ENCODE data around the gene FOXP3.
"Not testable (repeated sequence)": the region's sequence is repeated elsewhere in the genome, so short reads cannot be mapped to it uniquely, and the experiment has no call there.

Gene FOXP3, protein sequence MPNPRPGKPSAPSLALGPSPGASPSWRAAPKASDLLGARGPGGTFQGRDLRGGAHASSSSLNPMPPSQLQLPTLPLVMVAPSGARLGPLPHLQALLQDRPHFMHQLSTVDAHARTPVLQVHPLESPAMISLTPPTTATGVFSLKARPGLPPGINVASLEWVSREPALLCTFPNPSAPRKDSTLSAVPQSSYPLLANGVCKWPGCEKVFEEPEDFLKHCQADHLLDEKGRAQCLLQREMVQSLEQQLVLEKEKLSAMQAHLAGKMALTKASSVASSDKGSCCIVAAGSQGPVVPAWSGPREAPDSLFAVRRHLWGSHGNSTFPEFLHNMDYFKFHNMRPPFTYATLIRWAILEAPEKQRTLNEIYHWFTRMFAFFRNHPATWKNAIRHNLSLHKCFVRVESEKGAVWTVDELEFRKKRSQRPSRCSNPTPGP

DNA sequence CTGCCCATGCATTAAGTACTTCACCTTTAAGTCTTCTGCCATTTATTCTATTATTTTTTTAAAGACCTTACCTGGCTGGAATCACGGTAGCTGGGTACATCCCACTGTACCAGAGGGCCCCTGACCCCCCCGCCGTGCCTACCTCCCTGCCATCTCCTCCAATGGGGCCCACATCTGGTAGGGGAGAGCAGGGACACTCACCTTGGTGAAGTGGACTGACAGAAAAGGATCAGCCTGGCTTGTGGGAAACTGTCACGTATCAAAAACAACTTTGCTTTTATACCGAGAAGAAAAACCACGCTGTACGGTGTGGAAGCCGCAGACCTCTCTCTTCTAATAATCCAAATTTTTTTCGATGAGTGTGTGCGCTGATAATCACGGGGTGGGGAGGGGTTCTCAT, at the start of gene FOXP3:
Gene FOXP3, minus strand, starts transcription at position 251 of the 400 bp plus-strand sequence. CDS start 6,205 bp downstream, outside the sequence.
- H3K4me1 ChIP-seq (ENCODE audit: control insufficient read depth, insufficient read depth, low read length) = peaks cover 7% of the 10 kb centered on the region
- no peak within 1 kb of the TSS for H3K4me3 ChIP-seq (ENCODE audit: low read length in 2 of 2)
- peaks cover 0 to 9% of the 10 kb centered on the region in 2 donors for H3K27me3 ChIP-seq (ENCODE audit: control insufficient read depth in 1 of 2, insufficient read depth in 2 of 2, low read length in 2 of 2)
- no peaks in the 10 kb centered on the region for H3K9me3 ChIP-seq (ENCODE audit: control insufficient read depth in 2 of 2, low read length in 2 of 2)
- H3K9ac ChIP-seq (ENCODE audit: low read length in 2 of 2) = no peak within 1 kb of the TSS
- no peaks in the 10 kb centered on the region for H3K36me3 ChIP-seq (ENCODE audit: control insufficient read depth in 2 of 2, insufficient read depth in 2 of 2, low read length in 2 of 2)
- no peak within 1 kb of the TSS for H3K27ac ChIP-seq (ENCODE audit: low read length)

DNA sequence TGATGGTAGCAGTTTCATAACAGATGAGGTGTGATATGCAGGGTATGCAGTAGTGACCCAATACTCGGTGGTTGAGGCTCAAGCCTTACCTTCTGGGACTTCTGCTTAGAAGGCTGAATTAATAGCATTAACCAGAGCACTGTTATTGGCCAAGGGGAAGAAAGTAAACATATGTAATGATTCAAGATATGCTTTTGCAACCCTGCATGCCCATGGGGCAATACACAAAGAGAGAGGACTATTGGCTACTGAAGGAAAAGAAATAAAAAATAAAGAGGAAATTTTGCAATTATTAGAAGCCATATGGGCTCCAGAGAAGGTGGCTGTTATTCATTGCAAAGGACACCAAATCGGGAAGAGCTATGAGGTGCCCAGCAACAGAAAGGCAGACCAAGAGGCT, 47.7 kb upstream of the FOXP3 start:
- no peak overlapping the region for H3K9ac ChIP-seq (ENCODE audit: low read length in 2 of 2)
- H3K4me3 ChIP-seq (ENCODE audit: low read length in 2 of 2) = no peak overlapping the region
- H3K27ac ChIP-seq (ENCODE audit: low read length) = no peak overlapping the region
- H3K27me3 ChIP-seq (ENCODE audit: control insufficient read depth in 1 of 2, insufficient read depth in 2 of 2, low read length in 2 of 2) = peaks cover 0 to 6% of the 10 kb centered on the region in 2 donors
- H3K36me3 ChIP-seq (ENCODE audit: control insufficient read depth in 2 of 2, insufficient read depth in 2 of 2, low read length in 2 of 2) = no peaks in the 10 kb centered on the region
- peaks cover 7% of the 10 kb centered on the region for H3K4me1 ChIP-seq (ENCODE audit: control insufficient read depth, insufficient read depth, low read length)
- no peaks in the 10 kb centered on the region for H3K9me3 ChIP-seq (ENCODE audit: control insufficient read depth in 2 of 2, low read length in 2 of 2)

DNA sequence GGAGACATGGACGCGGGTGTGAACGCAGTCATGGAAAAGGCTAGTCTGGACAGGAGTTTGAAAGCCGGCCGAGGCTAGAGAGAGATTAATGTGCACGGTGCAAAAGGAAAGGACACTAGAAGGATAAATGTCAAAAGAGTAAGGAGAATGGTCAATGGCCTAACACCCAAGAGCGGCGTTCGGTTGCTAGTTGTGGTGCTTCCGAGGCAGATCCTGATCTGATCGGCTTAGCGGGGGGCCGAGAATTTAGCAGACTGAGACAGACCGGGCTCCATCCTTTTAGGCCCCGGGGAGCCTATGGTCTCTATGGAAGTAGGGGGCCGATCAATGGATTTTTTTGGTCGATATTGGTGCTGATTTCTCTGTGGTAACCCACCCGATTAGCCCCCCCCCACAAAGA, 45.9 kb upstream of the FOXP3 start:
- Histone ChIP-seq H3K27me3 (ENCODE audit: control insufficient read depth in 1 of 2, insufficient read depth in 2 of 2, low read length in 2 of 2) (peaks cover 0 to 6% of the 10 kb centered on the region in 2 donors), H3K4me1 (ENCODE audit: control insufficient read depth, insufficient read depth, low read length) (peaks cover 7% of the 10 kb centered on the region), H3K27ac (ENCODE audit: low read length) (no peak overlapping the region), H3K4me3 (ENCODE audit: low read length in 2 of 2) (peak overlapping the region; percentile 64 to 68), H3K36me3 (ENCODE audit: control insufficient read depth in 2 of 2, insufficient read depth in 2 of 2, low read length in 2 of 2) (no peaks in the 10 kb centered on the region), H3K9ac (ENCODE audit: low read length in 2 of 2) (peak overlapping the region in 1 of 2 donors; percentile 63), H3K9me3 (ENCODE audit: control insufficient read depth in 2 of 2, low read length in 2 of 2) (no peaks in the 10 kb centered on the region)

DNA sequence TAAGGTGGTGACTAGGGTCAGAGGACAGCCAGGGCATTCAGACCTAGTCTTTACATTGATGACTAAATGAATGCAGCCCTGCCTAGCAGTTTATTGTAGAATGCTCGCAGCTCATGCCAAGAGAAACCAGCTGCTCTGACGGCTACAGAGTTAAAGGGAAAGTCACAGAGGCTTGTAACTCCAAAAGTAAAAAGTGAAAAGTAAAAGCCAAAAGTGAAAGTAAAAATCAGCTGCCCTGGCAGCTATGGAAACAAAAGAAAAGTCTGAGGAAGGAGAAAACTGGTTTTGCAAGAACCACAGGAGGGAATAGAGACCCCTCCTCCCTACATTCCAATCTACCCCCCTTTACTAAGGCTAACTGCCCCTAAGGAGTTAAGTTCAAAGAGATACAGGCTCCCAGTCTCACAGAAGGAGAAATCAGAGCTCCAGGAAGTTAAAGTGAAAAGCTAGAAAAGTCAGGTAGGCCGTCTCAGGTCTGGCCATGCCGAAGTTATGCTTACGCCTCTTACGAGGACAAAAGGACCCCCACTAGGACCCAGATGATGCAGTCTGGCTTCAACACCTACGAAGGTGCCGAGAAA, 45.0 kb upstream of the FOXP3 start:
- H3K9ac ChIP-seq (ENCODE audit: low read length in 2 of 2) = peak overlapping the region; percentile 60 to 63
- H3K9me3 ChIP-seq (ENCODE audit: control insufficient read depth in 2 of 2, low read length in 2 of 2) = no peaks in the 10 kb centered on the region
- H3K4me3 ChIP-seq (ENCODE audit: low read length in 2 of 2) = peak overlapping the region; percentile 64 to 68
- H3K27me3 ChIP-seq (ENCODE audit: control insufficient read depth in 1 of 2, insufficient read depth in 2 of 2, low read length in 2 of 2) = peaks cover 0 to 6% of the 10 kb centered on the region in 2 donors
- no peaks in the 10 kb centered on the region for H3K36me3 ChIP-seq (ENCODE audit: control insufficient read depth in 2 of 2, insufficient read depth in 2 of 2, low read length in 2 of 2)
- H3K27ac ChIP-seq (ENCODE audit: low read length) = peak overlapping the region; percentile 60
- H3K4me1 ChIP-seq (ENCODE audit: control insufficient read depth, insufficient read depth, low read length) = peaks cover 7% of the 10 kb centered on the region

DNA sequence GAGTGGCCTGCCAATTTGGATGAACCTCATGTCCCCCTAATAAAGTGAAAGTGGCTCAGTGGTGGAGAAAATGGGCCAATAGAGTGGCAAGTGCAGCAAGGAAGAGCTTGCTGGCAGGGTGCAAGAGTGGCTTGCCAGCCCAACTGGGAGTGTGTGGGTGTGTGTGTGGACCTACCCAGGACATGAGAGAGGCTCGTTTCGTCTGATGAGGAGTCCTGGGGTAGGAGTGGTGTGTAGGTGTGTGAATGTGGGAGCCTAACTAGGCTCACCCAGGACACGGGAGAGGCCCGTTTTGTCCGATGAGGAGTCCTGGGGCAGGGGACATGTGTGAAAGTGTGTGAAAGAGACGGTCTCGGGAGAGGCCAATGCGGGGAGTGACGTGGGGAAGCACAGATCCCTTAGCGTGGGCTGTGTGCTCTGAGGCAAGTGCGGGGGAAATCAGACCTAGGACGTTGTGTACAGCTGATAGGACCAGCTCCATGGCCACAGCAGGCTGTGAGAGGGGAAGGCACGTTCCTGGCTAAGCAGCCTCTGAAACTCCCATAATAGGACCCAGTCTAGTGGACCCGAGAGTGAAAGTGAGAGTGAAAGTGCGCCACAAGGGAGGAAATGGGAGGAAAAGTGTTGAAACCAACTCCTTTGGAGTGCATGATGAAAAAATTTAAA, 44.2 kb upstream of the FOXP3 start:
- peak overlapping the region; percentile 60 to 63 for H3K9ac ChIP-seq (ENCODE audit: low read length in 2 of 2)
- peaks cover 7% of the 10 kb centered on the region for H3K4me1 ChIP-seq (ENCODE audit: control insufficient read depth, insufficient read depth, low read length)
- peak overlapping the region; percentile 60 for H3K27ac ChIP-seq (ENCODE audit: low read length)
- no peaks in the 10 kb centered on the region for H3K36me3 ChIP-seq (ENCODE audit: control insufficient read depth in 2 of 2, insufficient read depth in 2 of 2, low read length in 2 of 2)
- peak overlapping the region; percentile 64 to 68 for H3K4me3 ChIP-seq (ENCODE audit: low read length in 2 of 2)
- H3K9me3 ChIP-seq (ENCODE audit: control insufficient read depth in 2 of 2, low read length in 2 of 2) = no peaks in the 10 kb centered on the region
- H3K27me3 ChIP-seq (ENCODE audit: control insufficient read depth in 1 of 2, insufficient read depth in 2 of 2, low read length in 2 of 2) = peaks cover 0 to 7% of the 10 kb centered on the region in 2 donors

DNA sequence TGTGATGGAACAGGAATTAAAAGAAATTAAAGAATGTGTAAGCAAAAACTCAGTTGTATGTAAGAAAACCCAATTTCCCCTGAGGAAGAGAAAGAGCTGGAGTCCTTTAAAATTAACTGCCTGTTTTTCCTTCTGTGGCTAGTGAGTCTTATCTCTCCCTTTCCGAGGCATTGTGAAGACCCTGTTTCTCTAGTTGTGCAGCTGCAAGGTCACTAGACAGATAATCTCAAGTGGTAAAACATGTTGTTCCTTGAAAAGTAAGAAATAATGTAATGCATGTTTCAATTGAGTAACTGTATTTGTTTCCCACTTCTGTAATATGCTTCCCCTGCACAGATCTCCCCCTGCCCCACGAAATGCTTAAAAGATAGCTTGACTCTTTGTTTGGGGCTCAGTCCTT, 43.3 kb upstream of the FOXP3 start:
- not testable (repeated sequence) for H3K27ac ChIP-seq (ENCODE audit: low read length); H3K4me3 ChIP-seq (ENCODE audit: low read length in 2 of 2); H3K9ac ChIP-seq (ENCODE audit: low read length in 2 of 2); H3K36me3 ChIP-seq (ENCODE audit: control insufficient read depth in 2 of 2, insufficient read depth in 2 of 2, low read length in 2 of 2); H3K4me1 ChIP-seq (ENCODE audit: control insufficient read depth, insufficient read depth, low read length); H3K9me3 ChIP-seq (ENCODE audit: control insufficient read depth in 2 of 2, low read length in 2 of 2); H3K27me3 ChIP-seq (ENCODE audit: control insufficient read depth in 1 of 2, insufficient read depth in 2 of 2, low read length in 2 of 2)

DNA sequence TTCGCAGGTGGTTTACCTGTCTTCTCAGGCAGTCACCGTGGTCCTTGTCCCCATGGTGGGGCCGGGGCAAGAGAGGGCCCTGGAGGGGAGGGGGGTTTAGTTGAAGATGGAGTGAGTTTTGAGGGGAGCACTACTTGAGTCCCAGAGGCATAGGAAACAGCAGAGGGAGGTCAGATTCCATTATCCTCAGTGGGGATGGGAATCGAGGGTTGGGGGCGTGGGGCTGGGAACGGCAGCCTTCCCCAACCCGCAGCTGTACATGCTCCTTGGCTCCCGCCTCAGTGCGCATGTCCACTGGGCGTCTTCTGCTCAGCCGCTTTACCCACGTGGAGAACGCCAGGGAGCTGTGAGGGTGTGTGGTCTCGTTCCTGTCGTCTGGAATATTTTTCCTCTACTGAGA, 38.8 kb upstream of the FOXP3 start, which contains the start of gene GAGE10:
Gene GAGE10, plus strand, starts transcription at position 301 of the 400 bp plus-strand sequence. CDS start 1,214 bp downstream, outside the sequence.
- no peak within 1 kb of the TSS for H3K4me3 ChIP-seq (ENCODE audit: low read length in 2 of 2)
- H3K4me1 ChIP-seq (ENCODE audit: control insufficient read depth, insufficient read depth, low read length) = no peaks in the 10 kb centered on the region
- H3K9me3 ChIP-seq (ENCODE audit: control insufficient read depth in 2 of 2, low read length in 2 of 2) = no peaks in the 10 kb centered on the region
- peaks cover 0 to 4% of the 10 kb centered on the region in 2 donors for H3K27me3 ChIP-seq (ENCODE audit: control insufficient read depth in 1 of 2, insufficient read depth in 2 of 2, low read length in 2 of 2)
- H3K9ac ChIP-seq (ENCODE audit: low read length in 2 of 2) = no peak within 1 kb of the TSS
- H3K36me3 ChIP-seq (ENCODE audit: control insufficient read depth in 2 of 2, insufficient read depth in 2 of 2, low read length in 2 of 2) = no peaks in the 10 kb centered on the region
- H3K27ac ChIP-seq (ENCODE audit: low read length) = no peak within 1 kb of the TSS

DNA sequence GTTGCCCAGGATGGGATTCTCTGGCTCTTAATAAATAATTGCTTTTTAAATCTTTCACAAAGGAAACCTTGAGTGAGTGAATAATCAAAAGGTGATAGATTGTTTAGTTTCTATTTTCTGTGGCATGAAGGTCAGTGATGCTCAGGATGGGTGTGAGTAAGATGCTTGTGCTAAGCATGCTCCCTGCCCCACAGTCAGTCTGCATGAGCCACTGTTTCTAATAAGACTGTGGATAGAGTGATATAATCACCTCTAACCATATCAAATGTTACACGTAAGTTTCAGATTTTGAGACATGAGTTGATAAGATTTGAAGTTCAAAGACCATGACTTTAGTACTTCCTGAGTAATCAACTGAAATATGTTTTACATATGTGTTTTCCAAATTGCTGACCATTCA, 36.2 kb upstream of the FOXP3 start:
- no peak overlapping the region for H3K4me3 ChIP-seq (ENCODE audit: low read length in 2 of 2)
- no peaks in the 10 kb centered on the region for H3K4me1 ChIP-seq (ENCODE audit: control insufficient read depth, insufficient read depth, low read length)
- H3K9ac ChIP-seq (ENCODE audit: low read length in 2 of 2) = no peak overlapping the region
- no peaks in the 10 kb centered on the region for H3K9me3 ChIP-seq (ENCODE audit: control insufficient read depth in 2 of 2, low read length in 2 of 2)
- no peak overlapping the region for H3K27ac ChIP-seq (ENCODE audit: low read length)
- no peaks in the 10 kb centered on the region for H3K36me3 ChIP-seq (ENCODE audit: control insufficient read depth in 2 of 2, insufficient read depth in 2 of 2, low read length in 2 of 2)
- peaks cover 0 to 4% of the 10 kb centered on the region in 2 donors for H3K27me3 ChIP-seq (ENCODE audit: control insufficient read depth in 1 of 2, insufficient read depth in 2 of 2, low read length in 2 of 2)

DNA sequence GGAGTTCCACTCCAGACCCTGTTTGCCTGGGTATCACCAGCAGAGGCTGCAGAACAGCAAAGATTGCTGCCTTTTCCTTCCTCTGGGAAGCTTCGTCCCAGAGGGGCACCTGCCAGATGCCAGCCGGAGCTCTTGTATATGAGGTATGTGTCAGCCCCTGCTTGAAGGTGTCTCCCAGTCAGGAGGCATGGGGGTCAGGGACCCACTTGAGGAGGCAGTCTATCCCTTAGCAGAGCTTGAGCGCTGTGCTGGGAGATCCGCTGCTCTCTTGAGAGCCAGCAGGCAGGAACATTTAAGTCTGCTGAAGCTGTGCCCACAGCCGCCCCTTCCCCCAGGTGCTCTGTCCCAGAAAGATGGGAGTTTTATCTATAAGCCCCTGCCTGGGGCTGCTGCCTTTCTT, 34.8 kb upstream of the FOXP3 start:
- H3K9me3 ChIP-seq (ENCODE audit: control insufficient read depth in 2 of 2, low read length in 2 of 2); H3K4me1 ChIP-seq (ENCODE audit: control insufficient read depth, insufficient read depth, low read length); H3K36me3 ChIP-seq (ENCODE audit: control insufficient read depth in 2 of 2, insufficient read depth in 2 of 2, low read length in 2 of 2); H3K27ac ChIP-seq (ENCODE audit: low read length); H3K9ac ChIP-seq (ENCODE audit: low read length in 2 of 2); H3K27me3 ChIP-seq (ENCODE audit: control insufficient read depth in 1 of 2, insufficient read depth in 2 of 2, low read length in 2 of 2); H3K4me3 ChIP-seq (ENCODE audit: low read length in 2 of 2): not testable (repeated sequence)

DNA sequence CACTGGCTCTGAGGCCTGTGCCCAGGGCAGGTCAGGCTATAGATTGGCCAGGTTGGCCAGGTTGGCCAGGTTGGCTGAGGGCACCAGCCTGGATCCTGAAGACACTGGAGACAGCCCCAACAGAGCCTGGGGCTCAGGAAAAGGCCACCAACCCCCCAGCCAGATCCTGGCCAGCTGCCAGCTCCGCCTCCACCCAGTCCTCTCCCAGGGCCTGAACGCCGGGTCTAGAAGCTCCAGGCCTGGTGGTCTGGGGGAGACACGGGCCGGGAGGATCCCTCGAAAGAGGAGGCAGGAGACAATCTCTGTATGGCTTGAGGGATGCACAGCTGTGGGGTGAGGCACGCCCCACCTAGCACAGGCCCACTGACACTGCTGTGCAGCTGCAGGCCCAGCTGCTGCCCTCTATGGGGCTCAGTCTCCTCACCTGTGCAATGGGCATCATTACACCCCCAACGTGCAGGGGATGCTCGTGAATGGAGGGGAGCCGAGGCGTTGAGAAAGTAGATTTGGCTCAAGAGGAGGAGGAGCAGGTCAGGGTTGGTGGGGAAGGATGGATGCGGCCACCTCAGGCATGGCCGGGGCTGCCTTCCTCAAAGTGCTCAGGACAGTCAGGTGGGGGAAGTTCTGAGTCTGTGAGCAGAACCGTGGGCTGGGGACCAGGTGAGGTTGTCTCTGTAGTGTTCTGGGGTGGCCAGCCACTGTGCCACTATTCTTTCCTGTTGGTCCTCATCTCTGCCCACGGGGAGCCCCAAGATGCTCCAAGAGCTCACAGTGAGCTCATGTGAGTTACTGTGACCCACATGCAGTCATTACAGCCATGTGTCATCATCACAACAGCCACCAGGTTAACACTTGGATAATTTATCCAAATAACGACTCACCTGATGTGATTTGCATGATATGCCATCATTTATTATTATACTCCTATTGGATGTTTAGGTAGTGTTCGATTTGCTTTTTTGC, 28.2 kb upstream of the FOXP3 start:
- H3K4me1 ChIP-seq (ENCODE audit: control insufficient read depth, insufficient read depth, low read length) = peaks cover 5% of the 10 kb centered on the region
- H3K9ac ChIP-seq (ENCODE audit: low read length in 2 of 2) = no peak overlapping the region
- no peaks in the 10 kb centered on the region for H3K36me3 ChIP-seq (ENCODE audit: control insufficient read depth in 2 of 2, insufficient read depth in 2 of 2, low read length in 2 of 2)

More for the DNA sequence above, 28.2 kb upstream of the FOXP3 start:
- H3K27ac ChIP-seq (ENCODE audit: low read length) = no peak overlapping the region
- H3K27me3 ChIP-seq (ENCODE audit: control insufficient read depth in 1 of 2, insufficient read depth in 2 of 2, low read length in 2 of 2) = peaks cover 0 to 2% of the 10 kb centered on the region in 2 donors
- H3K9me3 ChIP-seq (ENCODE audit: control insufficient read depth in 2 of 2, low read length in 2 of 2) = no peaks in the 10 kb centered on the region
- H3K4me3 ChIP-seq (ENCODE audit: low read length in 2 of 2) = no peak overlapping the region

All from stomach smooth muscle (tissue), 2 donors.